Adrenal gland (tissue), 5 donors: ENCODE measurements around the gene BMP5.

Experiments
- POLR2A ChIP-seq, 2 donors: fragments of 450-650 bp; IDR thresholded peaks; one replicate each; pipeline ENCODE4 v1.6.1; 2017; ENCODE audit warnings: antibody characterized with exemption in 2 of 2, mild to moderate bottlenecking in 2 of 2, moderate library complexity in 1 of 2
- TF ChIP-seq, protein P1 (sequence below), 6 experiments: fragments of 450-650 bp in 4 of 6; fragments of 200-600 bp in 2 of 6; sonication (generic) in 1 of 6; IDR thresholded peaks; 1 replicate in 5 of 6; 2 replicates in 1 of 6; pipeline versions ENCODE4 v1.5.1 to v1.8.0; 2016 to 2021; ENCODE audit warnings: antibody characterized with exemption in 6 of 6, mild to moderate bottlenecking in 2 of 6, moderate library complexity in 1 of 6
- donor health status: DM: no; HTN: no; CAD: no.

DNA sequence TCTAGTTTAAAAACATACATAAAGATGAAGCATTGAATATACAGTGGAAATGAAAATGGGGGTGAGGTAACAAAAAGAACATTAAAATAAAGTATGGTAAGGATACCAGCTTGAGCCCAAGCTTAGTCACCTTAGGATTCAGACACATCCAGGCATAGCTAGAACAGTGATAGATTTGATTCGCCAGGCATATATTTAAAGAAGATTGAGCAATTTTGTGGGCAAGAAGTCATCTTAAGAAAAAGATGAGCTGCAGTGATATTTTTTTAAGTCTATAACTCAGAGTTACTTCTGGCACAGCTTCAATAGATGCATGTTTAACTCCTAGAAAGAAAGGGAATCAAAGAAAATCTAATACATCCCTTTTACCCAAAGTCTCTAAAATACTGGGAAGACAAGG is 97.9 kb downstream of the BMP5 start:
- TF ChIP-seq, protein P1, sequence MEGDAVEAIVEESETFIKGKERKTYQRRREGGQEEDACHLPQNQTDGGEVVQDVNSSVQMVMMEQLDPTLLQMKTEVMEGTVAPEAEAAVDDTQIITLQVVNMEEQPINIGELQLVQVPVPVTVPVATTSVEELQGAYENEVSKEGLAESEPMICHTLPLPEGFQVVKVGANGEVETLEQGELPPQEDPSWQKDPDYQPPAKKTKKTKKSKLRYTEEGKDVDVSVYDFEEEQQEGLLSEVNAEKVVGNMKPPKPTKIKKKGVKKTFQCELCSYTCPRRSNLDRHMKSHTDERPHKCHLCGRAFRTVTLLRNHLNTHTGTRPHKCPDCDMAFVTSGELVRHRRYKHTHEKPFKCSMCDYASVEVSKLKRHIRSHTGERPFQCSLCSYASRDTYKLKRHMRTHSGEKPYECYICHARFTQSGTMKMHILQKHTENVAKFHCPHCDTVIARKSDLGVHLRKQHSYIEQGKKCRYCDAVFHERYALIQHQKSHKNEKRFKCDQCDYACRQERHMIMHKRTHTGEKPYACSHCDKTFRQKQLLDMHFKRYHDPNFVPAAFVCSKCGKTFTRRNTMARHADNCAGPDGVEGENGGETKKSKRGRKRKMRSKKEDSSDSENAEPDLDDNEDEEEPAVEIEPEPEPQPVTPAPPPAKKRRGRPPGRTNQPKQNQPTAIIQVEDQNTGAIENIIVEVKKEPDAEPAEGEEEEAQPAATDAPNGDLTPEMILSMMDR (IDR thresholded peaks at IDR 0.05) = no peak
- no peak for TF ChIP-seq POLR2A (IDR thresholded peaks at IDR 0.05)
